ENCODE data around the gene MMP28.

DNA sequence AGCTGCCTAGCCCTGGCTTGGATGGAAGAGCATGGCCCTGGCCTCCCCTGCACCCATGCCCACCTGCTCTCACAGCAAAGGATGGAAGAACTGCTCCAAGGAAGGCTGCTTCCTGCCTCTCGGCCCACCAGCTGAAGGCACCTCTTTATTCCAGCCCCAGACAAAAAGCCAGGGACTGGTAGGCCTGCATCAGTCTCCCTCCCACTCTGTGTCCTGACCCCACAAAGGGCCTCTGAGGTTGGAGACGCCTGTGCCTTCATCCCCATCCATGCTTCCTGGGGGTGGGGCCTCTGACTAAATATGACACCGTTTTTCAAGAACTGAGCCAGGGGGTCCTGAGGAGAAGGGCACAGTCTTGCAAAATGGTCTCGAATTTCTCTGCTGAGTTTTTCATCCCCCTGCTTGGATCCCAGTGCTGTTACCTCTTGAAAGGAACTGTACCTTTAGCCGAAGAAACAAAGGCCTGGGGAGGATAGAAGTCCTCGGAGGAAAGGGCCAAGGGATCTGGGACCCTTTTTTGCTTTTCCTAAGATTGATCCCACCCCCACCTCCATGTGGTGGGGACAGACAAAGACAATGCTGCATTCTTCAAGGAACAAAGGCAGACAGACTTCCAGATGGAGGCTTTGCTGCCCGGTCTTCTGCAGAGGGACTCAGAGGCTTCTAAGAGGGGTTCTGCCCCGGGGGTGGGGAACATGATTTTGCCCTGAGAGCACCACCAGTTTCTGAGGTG lies 29.5 kb downstream of the MMP28 start:
- TF ChIP-seq POLR2A (IDR thresholded peaks at IDR 0.05) = no peak
- TF ChIP-seq, protein P1, sequence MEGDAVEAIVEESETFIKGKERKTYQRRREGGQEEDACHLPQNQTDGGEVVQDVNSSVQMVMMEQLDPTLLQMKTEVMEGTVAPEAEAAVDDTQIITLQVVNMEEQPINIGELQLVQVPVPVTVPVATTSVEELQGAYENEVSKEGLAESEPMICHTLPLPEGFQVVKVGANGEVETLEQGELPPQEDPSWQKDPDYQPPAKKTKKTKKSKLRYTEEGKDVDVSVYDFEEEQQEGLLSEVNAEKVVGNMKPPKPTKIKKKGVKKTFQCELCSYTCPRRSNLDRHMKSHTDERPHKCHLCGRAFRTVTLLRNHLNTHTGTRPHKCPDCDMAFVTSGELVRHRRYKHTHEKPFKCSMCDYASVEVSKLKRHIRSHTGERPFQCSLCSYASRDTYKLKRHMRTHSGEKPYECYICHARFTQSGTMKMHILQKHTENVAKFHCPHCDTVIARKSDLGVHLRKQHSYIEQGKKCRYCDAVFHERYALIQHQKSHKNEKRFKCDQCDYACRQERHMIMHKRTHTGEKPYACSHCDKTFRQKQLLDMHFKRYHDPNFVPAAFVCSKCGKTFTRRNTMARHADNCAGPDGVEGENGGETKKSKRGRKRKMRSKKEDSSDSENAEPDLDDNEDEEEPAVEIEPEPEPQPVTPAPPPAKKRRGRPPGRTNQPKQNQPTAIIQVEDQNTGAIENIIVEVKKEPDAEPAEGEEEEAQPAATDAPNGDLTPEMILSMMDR (IDR thresholded peaks at IDR 0.05) = no peak
